HG03565 (cell line): ENCODE measurements around the gene TMEM244.
"Not testable (repeated sequence)": the region's sequence is repeated elsewhere in the genome, so short reads cannot be mapped to it uniquely, and the experiment has no call there.

Source experiments
- ATAC-seq: cut with Tn5 transposase; IDR thresholded peaks from one replicate; pipeline ENCODE4 v1.9.1; 2021; ENCODE audit warnings: mild to moderate bottlenecking, moderate library complexity; ENCODE audit not compliant: unreplicated experiment

The TMEM244 gene, protein sequence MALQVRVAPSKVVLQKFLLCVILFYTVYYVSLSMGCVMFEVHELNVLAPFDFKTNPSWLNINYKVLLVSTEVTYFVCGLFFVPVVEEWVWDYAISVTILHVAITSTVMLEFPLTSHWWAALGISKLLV

DNA sequence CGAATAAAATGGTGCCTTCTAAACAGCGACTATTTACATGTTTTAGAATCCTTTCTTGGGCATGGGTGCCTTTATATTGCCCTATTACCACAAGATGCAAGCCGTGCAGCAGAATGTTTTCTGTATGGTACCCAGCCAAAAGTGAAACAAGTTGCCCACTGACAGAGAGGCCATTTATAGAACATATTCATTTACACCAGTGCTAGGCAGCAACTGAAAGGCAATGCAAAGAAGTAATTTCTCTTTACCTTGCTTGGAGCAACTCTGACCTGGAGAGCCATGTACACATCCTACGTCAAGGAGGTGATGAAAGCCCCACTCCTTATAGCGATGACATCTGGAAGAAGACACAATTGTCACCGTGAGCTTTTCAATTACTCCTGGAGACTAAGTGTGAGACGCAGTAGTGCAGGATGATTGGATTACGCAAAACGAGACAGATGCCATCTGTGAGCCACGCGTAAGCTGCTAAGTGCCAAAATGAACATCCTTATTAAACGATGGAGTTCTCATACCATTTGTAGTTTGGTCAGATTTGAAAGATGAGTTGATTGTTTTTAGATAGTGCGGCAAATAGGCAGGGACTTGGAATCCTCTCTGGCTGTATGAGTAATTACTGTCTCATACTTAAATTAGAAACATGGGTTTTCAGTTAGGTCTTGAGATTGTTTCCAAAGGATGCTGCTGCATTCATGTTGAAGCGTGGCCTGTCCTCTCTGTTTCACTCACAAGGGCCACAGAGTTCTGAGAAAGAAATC, at the start of gene TMEM244:
TMEM244 (minus strand) TSS at position 408 of the 758 bp plus-strand sequence; CDS start at position 281, 127 bp downstream.
- ATAC-seq: no peak

DNA sequence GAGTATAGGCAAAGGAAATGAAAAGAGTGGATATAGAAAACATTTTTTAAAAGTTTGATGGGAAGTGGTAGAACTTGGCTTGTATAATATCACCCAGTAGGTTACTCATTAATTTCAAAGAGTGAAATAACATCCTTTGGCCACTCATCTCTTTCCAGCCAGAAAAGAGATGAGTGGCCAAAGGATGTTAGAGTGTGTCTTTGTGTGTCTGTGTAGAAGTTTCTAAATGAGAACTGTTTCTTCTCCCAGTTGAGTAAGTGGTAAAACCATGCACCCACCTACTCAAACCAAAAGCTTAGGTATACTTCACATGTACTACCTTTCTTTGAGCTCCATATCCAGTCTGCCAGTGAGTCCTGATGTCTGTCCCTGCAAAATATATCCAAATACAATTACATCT, 47.7 kb upstream of the TMEM244 start:
- peak; percentile 59 for ATAC-seq

DNA sequence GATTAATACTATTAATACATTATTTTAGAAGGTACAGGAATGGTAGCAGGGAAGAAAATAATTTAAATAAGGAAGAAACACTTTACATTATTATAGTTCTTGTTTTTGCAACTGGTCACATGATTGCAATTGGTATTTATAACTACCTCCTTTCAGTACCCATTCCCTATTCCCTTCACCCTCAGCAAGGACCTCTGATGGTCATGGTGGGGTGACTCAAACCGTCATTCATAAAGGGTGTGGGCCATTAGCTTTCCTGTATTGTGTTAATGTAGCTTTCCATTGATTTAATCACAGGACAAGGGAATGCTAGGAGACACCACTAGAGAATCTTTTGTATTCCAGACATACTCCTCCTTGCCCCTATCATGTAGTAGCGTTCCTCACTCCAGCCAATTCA, 47.2 kb upstream of the TMEM244 start:
- ATAC-seq: no peak

DNA sequence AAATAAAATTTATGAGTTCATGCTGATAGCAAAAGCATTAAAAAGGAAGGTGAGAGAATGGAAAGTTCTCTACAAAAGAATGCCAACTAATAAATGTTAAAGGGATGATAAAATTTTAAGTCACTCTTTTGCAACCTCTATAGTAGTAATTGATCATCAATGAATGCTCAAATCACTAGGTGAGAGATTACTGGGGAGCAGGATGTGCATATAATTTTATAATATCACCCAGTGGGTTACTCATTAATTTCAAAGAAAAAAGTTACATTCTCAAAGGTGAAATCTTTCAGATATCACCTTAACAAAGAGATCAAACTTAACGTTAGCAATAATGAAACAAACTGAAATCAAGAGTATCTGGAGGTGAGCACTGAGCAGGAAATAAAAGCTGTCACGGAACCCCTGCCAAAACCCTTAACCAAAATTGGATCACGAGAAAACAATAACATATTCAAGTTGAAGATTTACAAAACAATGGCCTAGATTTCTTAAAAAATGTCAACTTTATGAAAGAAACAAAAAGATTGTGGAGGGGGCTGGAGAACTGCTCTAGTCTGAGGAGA, 45.5 kb upstream of the TMEM244 start:
- no peak for ATAC-seq

DNA sequence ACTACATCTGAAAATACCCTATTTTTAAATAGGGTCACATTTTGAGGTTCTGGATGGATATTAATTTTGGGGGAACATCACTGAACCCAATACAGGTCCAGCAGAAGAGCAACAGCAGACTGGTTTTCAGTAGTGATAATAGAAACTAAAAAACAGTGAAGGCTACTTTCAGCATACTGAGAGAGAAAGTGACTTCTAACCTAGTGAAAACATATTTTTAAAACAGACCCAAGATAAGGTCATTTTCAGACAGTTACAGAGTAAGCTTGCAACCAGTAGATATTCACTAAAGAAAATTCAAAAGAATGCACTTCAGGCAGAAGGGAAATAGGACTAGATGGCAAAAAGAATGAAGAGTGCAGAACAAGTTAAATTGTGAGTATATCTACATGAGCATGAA, 42.0 kb upstream of the TMEM244 start:
- peak; percentile 52 for ATAC-seq

DNA sequence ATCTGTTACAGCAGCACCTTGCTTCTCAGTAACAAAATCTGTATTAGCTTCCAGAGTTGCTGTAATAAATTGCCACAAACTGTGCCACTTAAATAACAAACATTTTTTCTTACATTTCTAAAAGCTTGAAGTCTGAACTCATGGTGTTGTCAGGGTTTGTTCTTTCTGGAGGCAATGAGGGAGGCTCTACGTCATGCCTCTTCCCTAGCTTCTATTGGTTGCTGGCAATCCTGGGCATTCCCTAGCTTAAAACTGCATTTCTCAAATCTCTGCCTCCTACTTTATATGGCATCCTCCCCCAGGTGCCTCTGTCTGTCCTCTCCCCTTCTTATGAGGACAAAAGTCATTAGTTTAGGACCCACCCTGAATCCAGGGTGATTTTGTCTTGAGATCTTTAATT, 41.6 kb upstream of the TMEM244 start:
- no peak for ATAC-seq

DNA sequence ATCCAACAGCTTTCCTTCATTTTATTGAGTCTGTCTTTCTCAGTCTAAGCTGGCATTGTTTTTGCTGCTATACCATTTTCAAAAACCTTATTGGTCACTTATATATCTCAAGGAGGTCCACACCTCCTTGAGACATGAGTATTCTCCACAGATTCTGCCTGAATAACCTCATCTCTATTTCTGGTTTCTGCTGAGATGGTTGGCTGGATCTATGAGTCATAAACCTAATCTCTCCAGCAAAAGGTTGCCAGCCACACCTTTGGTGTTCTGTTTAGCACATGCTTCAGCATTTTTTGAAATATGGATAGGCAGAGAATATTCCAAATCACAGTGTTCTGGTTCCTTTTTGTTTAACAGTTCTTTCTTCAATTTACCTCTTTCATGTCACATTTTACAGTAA, 40.8 kb upstream of the TMEM244 start:
- peak; percentile 50 for ATAC-seq

DNA sequence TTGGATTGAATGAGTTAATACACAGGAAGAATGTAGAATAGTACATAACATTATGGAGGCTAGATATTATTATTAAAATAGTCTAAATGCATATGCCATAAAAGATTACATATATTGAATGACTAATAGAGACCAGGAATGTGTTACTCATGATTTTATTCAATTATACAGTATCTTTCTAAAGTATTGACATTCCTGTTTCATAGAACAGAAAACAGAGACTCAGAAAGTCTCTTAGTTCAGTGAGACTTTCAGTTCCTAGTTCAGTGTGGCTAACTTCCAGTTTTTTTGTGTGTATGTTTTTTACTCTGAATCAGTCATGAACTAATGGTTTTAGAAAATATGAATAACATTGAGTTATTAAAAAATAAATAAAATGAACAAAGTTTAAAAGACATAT, 34.6 kb upstream of the TMEM244 start:
- no peak for ATAC-seq

DNA sequence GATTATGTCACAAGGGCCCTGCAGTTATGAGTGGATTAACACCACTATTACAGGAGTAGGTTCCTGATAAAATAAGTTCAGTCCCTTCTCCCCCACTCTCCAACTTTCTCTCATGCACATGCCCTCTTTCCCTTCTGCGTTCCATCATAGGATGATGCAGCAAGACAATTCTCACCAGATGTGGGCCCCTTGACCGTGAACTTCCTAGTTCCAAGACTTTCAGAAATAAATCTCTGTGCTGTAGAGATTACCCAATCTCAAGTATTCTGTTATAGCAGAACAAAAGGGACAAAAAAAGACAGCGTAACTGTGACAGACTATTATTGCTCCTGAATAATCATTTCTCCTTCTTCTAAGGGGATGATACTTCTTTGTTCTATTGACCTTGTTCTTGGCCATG, 33.8 kb upstream of the TMEM244 start:
- ATAC-seq: no peak

DNA sequence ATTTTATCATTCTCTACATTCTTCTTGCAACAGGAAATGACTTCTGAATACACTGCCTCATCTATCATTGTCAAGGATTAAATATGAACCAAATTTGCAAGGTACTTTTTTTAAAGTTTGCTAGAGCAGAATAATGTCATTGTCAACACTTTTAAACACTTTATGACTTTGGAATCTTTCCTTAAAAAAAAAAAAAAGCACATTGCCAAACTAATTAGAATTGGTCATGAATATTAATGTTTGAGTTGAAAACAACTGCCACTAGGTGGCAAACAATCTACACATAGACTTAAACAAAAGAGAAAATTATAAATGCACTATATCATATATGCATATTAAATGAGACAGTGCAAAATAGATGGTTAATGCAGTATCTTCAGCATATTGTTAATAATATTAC, 32.5 kb upstream of the TMEM244 start:
- ATAC-seq: no peak

DNA sequence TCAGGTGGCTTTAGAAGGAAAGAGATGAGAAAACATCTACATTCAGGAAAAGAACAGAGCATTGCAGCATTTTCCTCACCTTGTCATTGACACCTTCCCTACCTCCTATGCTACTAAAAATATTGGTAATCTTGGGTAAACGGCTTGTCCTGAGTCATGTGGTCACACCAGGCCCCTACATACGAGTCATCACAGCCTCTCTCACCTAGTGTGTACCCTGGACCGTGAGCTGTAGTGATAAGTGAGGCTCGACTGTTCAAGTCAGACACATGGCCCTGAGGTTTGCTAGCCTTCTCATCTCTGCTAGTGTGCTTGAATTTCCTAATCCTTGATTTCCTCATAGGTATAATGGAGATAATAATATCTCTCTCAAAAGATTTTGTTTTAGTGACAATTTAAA, 29.6 kb upstream of the TMEM244 start:
- no peak for ATAC-seq

DNA sequence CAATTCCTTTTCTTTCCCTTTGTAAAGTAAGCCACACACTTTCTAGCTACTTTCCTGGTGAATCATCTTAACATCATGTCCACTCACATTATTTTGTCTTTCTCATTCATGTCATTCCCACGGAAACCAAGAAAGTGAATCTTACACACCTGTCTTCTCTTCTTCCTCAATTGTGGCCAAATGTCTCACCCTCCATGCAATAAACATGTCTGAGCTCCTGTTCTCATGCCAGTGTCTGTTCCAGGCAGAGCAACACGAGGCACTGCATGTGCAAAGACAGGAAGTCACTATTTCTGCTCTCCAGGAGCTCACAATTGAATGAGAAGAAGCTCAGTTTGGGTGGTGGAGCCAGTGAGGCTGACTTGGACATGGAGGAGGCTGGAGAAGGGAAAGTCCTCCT, 29.0 kb upstream of the TMEM244 start:
- no peak for ATAC-seq

DNA sequence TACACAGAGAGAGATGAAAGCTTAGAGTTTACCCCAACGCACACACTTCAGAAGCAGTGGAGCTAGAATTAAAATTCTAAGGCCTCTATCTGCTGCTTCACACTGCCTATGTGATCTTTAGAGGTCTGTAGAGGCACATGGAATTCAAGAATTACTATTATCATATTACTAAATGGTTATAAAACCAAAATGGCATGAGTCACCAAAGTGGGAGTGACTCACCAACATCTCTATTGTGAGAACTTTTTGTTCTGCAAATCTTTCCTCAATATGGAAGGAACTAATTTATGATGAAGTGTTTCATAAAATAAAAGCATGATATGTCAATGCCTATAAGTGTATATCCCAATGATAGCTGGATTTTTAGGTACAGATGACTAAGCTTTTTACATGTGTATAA, 28.5 kb upstream of the TMEM244 start:
- ATAC-seq: no peak

DNA sequence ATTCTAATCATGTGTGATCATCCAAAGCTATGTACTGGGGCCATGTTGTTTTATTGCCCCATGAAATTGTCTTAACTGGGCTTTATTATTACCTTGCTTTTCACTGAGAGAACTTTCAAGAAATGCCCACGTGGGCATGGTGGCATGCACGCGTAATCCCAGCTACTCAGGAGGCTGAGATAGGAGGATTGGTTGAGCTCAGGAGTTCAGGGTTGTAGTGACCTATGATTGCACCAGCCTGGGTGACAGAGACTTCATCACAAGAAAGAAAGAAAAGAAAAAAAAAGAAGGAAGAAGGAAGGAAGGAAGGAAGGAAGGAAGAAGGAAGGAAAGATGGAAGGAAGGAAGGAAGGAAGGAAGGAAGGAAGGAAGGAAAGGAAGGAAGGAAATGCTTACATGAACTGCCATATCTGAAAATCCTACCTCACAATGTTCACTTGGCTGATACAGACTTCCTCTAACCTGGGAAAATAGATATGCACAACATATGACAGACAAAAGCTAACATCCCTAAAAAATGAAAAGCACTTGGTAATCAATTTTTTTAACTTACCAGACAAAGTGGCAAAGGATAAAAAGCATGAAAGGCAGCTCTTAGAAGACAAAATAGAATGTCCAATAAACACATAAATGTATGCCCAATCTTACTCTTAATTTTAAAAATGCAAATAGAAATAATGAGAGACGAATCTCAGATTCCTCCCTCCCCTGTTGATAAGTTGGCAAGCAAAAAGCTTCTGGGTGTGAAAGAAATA, 25.5 kb upstream of the TMEM244 start:
- no peak for ATAC-seq

DNA sequence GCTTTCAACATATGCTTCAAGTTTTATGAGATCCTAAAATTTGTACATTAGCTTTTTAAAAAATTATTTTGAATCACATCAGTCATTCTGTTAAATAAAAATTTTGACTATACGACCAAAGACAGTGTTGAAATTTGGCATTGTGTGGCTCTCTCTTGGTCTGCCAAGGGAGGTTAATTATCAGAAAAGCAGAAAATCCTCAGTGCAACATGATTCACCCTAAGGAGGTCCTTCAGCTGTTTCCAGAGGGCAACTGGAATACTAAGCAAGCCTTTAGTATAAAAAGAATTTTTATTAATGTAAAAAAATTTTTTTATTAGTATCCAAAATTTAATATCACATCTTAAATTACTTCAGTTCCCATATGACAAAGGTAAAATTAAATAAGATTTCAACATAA, 23.1 kb upstream of the TMEM244 start:
- ATAC-seq: no peak

DNA sequence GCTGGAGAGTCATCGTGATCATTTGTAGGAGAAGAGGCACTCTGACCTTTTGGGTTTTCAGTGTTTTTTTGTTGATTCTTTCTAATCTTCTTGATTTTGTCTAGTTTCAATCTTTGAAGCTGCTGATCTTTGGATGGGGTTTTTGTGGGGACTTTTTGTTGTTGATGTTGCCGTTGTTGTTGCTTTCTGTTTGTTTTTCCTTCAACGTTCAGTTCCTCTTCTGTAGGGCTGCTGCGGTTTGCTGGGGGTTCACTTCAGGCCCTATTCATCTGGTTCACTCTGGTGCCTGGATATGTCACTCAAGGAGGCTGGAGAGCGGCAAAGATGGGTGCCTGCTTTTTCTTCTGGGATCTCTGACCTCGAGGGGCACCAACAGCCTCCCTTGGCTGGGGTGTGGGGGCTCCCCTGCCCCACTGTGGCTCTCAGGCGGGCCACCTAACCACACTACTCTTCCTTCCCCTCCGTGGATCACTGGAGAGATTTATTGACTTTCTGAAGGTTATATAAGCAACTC, 21.5 kb upstream of the TMEM244 start:
- peak; percentile 85 for ATAC-seq

DNA sequence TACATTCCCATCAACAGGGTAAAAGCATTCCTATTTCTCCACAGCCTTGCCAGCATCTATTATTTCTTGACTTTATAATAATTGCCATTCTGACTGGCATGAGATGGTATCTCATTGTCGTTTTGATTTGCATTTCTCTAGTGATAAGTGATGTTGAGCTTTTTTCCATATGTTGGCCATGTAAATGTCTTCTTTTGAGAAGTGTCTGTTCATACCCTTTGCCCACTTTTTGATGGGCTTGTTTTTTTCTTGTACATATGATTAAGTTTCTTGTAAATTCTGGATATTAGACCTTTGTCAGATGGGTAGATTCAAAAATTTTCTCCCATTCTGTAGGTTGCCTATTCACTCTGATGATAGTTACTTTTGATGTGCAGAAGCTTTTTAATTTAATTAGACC, 16.8 kb upstream of the TMEM244 start:
- not testable (repeated sequence) for ATAC-seq

DNA sequence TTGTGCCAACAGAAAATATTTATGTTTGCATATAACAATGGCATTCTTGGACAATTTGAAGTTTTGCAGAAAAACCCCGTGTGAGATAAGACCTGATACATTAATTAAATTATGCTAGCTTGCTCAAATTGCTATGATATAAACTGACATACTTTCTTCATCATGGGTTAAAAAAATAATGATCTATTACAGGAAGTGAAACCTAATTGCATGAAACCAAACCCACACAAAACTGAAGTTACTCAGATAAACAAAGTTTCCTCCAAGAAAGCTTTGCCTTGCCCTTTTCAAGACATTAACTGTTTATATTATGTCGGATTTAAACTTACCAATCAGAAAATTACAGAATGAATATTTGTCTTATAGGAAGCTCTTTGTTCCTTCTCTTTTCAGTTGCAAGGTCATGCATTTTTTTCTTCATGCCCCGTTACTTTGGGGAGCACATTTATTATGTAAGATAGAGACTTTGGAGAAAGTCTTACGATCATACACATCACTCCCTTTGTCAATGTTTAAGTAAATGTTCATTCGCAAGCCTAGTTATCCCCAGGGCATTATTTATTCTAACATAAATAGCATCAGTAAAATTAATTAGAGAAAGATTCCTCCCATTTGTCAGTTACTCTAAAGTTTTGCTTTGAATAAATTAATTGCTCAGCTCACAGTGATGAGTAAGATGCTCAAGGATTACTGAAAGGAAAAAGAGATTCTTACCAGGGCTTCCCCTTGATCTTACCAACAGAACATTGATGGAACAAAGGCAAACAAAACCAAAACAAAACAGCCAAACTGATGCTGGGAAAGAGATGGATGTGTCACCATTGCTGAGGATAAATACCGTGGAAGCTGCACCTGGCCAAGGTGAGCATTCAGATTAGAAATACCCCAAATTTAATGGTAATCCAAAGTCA, 14.8 kb upstream of the TMEM244 start:
- ATAC-seq: peak; percentile 94

DNA sequence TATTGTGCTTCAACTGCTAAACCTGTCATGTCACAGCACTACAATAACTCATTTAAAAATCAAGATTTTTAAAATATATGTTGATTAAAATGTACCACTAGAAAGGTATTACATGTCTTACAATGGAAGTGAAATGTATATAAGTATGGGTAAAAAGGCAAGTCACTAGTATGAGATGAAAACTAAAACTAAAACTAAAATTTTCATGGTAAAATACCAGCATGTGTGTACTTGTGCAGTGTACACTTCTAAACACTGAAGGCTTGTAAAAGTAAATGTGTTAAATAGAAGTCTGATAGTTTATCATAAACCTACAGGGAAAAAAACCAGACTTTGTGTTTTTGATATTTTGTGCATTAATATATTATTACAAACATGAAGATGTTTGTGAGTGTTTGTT, 13.7 kb upstream of the TMEM244 start:
- ATAC-seq: no peak

DNA sequence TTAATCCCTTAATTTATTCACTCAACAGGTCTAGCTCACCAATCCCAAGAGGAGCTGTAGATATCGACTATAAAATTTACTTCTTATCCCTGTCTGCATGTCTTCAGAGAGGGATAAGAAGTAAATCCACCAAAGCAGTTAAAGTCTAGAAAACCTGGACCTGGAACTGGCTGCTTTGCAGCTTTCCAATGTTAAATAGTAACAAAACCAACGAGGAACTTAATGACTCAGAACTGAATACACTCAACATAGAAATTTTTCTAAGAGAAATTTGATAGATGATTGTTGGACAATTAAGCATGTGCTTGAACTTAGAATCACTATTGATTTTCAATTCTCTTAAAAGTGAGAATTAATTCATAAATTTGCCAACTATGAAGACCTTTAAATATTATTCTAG, 11.5 kb upstream of the TMEM244 start:
- no peak for ATAC-seq

DNA sequence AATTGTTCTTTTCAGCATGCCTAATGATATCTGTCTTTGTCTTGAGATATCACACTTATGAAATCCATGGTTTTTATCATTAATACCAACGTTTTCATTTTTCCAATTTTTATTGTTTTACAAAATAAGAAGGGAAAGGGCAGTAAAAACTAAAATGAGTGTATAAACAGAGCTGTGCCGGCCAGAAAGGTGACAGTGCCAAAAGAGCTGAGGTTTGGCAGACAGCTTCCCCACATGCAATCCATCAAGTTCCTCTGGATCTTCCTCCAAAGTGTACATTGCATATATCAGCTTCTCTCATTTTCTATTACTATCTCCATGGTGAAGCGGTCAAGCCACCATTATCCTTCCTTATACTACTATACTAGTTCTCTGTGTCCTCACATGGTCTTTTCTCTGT, 10.1 kb upstream of the TMEM244 start:
- ATAC-seq: no peak
